GM21723 (cell line): ENCODE measurements around the gene SPEN.
"Not testable (repeated sequence)": the region's sequence is repeated elsewhere in the genome, so short reads cannot be mapped to it uniquely, and the experiment has no call there.

Experiments used
- ATAC-seq: cut with Tn5 transposase; IDR thresholded peaks from one replicate; pipeline ENCODE4 v1.9.1; 2021; ENCODE audit warnings: mild to moderate bottlenecking, moderate library complexity; ENCODE audit not compliant: unreplicated experiment

SPEN gene

GRCh38 chr1:15834406-15835204 is 12.9 kb upstream of the SPEN start:
- ATAC-seq = peak; percentile 39

- peak; percentile 8 for ATAC-seq
These were observed 12.2 kb upstream of the SPEN start for GRCh38 chr1:15835205-15835740.

- ATAC-seq = peak; percentile 42
These were observed 11.6 kb upstream of the SPEN start for GRCh38 chr1:15835741-15836510.

- not testable (repeated sequence) for ATAC-seq
These were observed 11.1 kb upstream of the SPEN start for GRCh38 chr1:15836511-15836771.

GRCh38 chr1:15836772-15837669 is 10.5 kb upstream of the SPEN start:
- no peak for ATAC-seq

GRCh38 chr1:15837931-15838330 is 9.6 kb upstream of the SPEN start:
- ATAC-seq = no peak

- ATAC-seq = no peak
These were observed 8.8 kb upstream of the SPEN start for GRCh38 chr1:15838721-15839120.

GRCh38 chr1:15843826-15844572 is 3.5 kb upstream of the SPEN start:
- no peak for ATAC-seq

GRCh38 chr1:15846056-15846455 is 1.5 kb upstream of the SPEN start:
- not testable (repeated sequence) for ATAC-seq

- ATAC-seq = no peak
These were observed 311 bp downstream of the SPEN start for GRCh38 chr1:15847893-15848142.

- peak; percentile 14 for ATAC-seq
These were observed 829 bp downstream of the SPEN start for GRCh38 chr1:15848143-15848928.

- ATAC-seq = no peak
These were observed 1.6 kb downstream of the SPEN start for GRCh38 chr1:15848929-15849774.

GRCh38 chr1:15849775-15850324 is 2.3 kb downstream of the SPEN start:
- ATAC-seq = no peak

- ATAC-seq = no peak
These were observed 3.0 kb downstream of the SPEN start for GRCh38 chr1:15850471-15851001.

GRCh38 chr1:15851210-15852035 is 3.9 kb downstream of the SPEN start:
- no peak for ATAC-seq

- no peak for ATAC-seq
These were observed 4.7 kb downstream of the SPEN start for GRCh38 chr1:15852036-15852827.

GRCh38 chr1:15852828-15853302 is 5.4 kb downstream of the SPEN start:
- ATAC-seq = no peak
